NAMALWA (cell line): ENCODE results near the gene CAMSAP2.
A peak's percentile ranks its signal among the peaks of the same experiment; 100 is the strongest.
"Not testable (repeated sequence)": the region's sequence is repeated elsewhere in the genome, so short reads cannot be mapped to it uniquely, and the experiment has no call there.

Source experiments
- DNase-seq: peaks from one replicate; pipeline ENCODE4 v3.0.0-alpha.2; 2015; ENCODE audit warnings: low spot score

Gene CAMSAP2

DNA sequence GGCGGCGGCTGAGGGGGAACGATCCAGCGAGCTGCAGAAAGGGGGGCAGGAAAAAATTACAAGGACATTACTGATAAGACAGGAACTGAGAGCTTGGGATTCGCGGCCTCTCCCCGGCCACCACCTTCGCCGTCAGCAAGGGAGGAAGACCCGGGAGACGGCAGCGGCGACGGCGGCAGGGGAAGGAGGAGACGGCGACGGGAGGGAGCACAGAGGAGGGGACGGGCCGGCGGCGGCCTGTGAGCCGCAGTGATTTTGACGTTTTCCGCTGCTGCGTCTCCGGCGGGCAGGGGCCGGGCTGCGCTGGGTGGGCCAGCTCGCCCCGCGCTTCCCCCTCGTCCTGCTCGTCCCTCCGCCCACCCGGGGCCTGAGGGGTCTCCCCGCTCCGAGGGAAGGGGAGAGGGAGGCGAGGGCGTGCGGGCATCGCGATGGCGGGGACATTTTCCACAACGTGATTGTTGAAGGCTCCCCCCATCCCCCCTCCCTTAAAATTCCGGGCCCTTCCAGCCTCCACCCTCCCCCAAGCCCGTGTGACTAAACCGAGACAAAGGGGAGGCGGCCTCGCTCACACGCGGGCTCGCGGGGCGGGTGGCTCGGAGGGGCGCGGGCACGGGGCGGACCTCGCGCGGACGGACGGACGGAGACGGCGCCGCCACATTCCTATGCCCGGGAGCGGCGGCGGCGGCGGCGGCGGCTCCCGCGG lies 407 bp downstream of the CAMSAP2 start:
- peak; percentile 71 for DNase-seq

GRCh38 chr1:200739702-200740570 lies 1.2 kb downstream of the CAMSAP2 start:
- DNase-seq = peak; percentile 35

- no peak for DNase-seq
Observed at GRCh38 chr1:200740571-200741208, 2.0 kb downstream of the CAMSAP2 start.

DNA sequence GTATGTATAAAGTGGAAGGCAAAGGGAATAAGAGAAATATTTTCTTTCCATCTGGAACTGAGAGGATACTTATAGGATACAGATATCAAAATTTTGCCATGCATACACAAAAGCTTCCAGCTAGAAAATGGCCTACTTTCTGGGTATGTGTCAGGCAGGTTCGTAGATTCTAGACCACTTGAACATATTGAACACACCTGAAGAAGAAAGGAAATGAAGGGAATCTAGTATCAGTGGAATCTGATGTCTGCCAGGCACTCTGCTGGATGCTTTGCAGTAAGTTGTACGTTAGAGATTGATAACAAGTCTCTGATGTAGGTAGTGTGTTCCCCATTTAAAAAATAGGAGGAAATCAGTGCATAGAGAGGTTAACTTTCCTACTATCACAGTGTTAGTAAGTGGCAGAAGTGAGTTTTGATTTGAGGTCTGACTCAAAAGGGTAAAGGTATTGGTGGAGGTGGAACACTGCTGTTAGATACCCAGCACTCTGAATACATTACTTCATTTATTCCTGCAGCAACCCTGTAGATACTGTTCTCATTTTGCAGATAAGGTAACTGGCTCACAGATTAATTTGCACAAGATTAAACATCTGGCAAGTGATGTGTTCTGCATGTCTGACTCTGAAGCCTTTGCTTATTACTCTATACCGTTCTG lies 3.0 kb downstream of the CAMSAP2 start:
- DNase-seq = peak; percentile 58

DNA sequence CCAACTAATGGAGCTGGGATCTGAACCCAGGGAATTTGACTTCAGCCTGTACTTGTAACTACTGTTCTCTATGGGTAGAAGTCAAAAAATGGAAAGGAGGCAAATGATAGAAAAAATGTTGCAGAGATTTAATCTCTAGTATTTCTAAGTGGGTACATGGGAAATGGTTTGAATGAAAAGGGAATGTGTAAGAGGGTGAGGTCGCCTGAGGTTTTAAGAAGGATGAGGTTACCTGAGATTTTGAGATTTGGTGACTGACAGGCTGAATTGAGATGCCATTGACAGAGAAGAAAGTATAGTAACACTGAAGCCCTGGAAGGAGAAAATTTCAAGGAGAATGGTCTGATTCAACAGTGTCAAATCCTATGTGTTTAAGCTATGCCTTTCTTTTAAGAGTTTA lies 5.5 kb downstream of the CAMSAP2 start:
- no peak for DNase-seq

DNA sequence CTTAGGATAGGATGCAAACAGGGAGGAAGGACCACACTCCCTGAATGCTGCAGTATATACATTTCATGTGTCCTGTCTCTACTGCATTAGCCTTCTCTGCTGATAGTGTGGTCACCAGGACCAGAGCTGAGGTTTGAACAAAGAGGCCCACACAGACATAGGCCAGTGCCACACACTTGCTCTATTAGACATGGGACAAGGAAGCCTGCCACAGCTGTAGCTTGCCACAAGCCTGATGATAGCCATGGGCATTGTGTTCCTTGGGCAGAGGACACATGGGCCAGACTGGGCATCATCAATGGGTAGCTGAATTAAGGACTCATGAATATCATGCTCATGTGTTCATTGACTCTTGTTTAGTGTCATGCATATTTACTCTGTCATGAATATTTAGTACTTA lies 10.4 kb downstream of the CAMSAP2 start:
- DNase-seq = no peak

DNA sequence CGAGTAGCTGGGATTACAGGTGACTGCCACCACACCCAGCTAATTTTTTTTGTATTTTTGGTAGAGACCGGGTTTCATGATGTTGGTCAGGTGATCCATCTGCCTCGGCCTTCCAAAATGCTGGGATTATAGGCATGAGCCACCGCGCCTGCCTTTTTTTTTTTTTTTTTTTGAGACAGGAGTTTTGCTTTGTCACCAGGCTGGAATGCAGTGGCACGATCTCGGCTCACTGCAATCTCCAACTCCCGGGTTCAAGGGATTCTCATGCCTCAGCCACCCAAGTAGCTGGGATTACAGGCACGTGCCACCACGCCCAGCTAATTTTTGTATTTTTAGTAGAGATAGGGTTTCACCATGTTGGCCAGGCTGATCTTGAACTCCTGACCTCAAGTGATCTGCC lies 12.1 kb downstream of the CAMSAP2 start:
- not testable (repeated sequence) for DNase-seq

DNA sequence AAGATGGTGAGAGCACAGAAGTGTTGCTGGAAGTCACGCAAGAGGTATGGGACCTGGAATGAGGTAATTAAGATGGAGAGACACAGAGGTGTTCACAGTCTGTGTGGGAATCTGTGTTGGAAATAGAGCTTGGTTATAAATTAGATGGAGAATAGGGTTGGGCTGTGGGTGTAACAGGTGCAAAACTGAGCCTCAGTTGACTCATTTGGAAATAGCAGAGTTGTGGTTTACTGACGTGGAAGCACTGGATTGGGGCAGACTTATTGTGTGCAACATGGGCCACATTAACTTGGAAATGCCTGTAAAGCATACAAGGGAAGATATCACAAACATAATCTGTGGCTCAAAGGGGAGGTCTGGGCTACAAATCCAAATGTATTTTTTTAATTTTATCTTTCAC lies 13.0 kb downstream of the CAMSAP2 start:
- no peak for DNase-seq

DNA sequence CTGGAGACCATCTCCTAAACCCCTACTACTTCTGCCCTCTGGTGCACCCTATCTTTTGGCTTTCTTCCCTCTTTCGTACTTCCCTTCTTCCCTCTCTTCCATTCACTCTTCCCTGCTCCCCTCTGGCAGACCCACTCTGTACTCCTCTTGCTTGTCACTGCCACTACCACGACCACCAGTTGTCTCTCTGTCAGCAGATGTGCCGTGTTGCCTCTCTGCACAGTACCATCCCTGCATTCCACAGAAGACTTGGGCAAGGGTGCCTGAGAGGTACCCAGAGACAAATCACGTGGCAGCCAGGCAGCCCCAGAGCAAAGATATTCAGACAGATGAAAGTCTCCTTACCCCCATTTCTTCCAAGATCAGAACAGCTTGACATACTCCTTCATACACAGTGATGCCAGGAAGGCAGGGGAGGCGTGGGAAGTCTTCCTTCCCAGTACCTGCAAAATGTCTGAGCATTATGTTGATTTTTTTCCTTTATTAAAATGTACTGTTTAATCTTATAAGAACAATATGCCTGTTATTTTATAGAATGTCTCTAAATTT lies 15.0 kb downstream of the CAMSAP2 start:
- no peak for DNase-seq

GRCh38 chr1:200755456-200755855 lies 16.8 kb downstream of the CAMSAP2 start:
- no peak for DNase-seq

GRCh38 chr1:200762089-200762488 lies 23.4 kb downstream of the CAMSAP2 start:
- no peak for DNase-seq

- DNase-seq = no peak
Observed at GRCh38 chr1:200767321-200767720, 28.6 kb downstream of the CAMSAP2 start.

DNA sequence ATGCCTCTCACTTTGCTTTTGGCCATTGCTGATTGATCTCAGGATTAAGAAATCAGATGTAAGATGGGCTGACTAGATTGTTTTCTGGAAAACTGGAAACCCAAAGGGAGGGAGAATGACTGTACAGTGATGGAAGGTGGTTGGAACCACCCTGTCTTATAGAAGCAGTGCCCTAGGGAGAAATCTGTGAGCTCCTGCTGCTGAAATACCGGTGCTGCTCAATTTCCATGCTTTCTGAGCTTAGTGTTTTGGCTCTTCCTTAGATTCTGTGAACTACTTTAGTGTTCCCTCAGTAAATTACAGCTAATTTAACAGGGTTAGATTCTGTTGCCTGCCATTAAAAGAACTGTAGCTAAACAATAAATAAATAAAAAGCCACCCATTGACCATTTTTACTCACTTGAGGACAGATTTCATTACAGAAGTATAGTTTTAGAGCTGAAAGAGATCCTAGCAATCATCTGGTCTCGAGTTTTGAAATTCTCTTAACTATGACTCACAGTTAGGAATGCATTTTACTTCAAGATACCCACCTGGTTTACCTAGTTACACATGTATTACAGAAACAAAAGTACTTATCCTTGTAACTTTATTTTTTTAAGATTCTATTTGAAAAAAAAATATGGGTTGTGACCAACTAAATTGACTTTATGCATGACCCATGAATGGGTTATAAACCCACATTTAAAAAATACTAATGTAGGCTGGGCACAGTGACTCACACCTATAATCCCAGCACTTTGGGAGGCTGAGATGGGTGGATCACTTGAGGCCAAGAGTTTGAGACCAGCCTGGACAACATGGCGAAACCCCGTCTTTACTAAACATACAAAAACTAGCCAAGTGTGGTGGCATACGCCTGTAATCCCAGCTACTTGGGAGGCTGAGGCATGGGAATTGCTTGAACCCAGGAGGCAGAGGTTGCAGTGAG lies 33.2 kb downstream of the CAMSAP2 start:
- no peak for DNase-seq

- DNase-seq = no peak
Observed at GRCh38 chr1:200774311-200774710, 35.6 kb downstream of the CAMSAP2 start.

DNA sequence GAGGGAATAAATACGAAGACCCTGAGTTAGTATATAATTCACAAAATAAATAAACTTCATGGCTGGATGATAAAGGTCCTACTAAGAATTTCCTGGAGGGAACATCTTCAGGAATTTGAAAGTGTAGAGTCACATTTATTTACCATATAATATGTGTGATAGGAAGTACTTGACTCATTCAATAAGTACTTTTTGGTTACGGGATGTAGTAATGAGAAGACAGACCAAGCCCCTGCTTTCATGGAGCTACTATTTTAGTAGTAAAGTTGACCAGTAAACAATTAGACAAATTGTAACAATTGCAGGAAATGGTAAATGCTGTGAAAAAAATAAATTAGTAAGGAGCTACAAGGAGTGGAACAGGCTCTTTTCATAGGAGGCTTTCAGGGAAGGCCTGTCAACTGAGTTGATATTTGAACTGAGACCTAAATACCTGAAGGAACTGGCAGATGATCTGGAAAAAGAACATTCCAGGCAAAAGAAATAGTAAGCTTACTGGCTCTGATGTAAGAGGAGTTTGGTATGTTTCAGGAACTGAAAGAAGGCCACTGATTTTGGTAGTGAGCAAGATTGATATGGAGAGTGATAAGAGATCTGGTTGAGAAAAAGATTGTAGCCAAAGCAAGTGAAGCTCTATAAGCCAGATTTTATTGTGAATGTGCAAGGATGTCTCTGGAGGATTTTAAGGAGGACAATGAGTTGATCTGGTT lies 36.2 kb downstream of the CAMSAP2 start:
- no peak for DNase-seq

DNA sequence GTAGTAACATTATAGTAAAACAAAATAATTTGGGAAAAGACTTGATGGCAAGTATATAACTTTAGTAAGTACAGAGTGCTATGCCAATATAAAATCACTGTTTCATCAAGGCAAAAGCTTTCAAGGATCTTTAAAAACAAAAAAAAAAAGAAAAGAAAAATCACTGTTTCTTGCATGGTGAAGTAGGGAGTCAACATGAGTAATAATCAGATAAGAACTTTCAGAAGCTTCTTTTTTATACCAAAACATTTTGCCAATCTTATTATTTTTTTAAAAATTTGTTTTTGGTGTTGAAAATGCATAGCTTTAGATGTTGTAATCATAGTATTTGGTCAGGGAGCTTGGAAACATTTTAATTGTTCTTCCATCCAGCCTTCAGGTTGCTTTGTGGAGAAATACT lies 37.2 kb downstream of the CAMSAP2 start:
- DNase-seq = no peak

DNA sequence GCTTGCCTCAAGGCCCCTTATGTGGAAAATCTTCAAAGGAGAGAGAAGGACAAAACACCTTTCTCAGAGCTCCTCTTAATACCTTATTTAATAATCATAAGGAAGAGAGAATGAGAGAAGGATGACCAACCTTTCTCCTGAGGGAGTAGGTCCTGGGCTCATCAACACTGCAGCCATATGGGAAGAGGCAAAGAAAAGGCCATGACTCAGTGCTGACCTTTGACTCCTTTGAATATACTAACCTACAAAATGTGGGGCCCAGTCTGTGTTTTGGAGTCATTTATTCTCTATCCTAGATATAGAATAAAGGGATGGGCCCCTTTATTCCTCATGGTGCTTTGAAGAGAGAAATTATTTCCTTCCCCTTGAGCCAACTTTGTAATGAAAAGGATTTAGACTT lies 38.3 kb downstream of the CAMSAP2 start:
- DNase-seq = no peak

- no peak for DNase-seq
Observed at GRCh38 chr1:200778766-200779165, 40.1 kb downstream of the CAMSAP2 start.

GRCh38 chr1:200779326-200779725 lies 40.6 kb downstream of the CAMSAP2 start:
- no peak for DNase-seq
